GM19455 (cell line): ENCODE results near the gene PNLIPRP3.
A peak's percentile ranks its signal among the peaks of the same experiment; 100 is the strongest.

ENCODE experiments used
- ATAC-seq: cut with Tn5 transposase; IDR thresholded peaks from one replicate; pipeline ENCODE4 v1.9.1; 2021; ENCODE audit not compliant: unreplicated experiment

The PNLIPRP3 gene

DNA sequence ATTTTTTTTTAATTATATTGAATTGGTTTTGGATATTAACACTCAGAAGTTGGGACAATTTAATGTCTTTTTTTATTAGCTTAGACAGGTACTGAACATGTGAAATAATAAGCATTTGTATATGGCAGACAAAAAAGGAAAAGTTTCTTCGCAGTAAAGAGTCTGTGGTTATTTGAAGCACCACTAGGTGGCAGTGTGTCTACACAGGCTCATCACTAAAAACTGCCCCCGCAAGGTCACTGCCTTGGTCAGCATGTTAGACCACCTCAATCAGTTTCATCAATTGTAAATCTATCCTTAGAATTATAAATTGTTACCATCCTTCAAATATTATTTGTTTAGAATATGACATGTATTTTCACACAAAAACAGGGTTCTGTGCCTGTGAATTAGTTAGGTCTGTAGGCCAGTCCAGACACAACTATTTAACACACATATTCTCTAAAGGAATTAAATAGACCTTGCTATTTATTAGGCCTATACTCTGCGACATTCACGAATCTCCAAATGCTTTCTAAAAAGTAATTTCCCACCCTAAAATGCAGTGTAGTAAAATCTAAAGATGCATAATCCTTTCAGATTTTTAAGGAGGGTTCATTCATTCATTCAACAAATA lies 17.0 kb downstream of the PNLIPRP3 start:
- ATAC-seq, result peak; percentile 93

DNA sequence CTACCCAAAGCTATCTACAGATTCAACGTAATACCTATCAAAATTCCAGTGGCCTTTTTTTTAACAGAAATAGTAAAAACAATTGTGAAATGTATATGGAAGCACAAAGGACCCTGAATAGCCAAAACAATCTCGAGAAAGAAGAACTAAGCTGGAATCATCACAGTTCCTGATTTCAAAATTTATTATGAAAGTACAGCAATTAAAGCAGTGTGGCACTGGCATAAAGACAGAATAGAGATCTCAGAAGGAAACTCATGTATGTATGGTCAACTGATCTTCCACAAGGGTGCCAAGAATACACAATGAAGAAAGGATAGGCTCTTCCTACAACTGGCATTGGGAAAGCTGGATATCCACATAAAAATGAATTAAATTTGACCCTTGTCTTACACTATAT lies 23.2 kb downstream of the PNLIPRP3 start:
- no peak for ATAC-seq

DNA sequence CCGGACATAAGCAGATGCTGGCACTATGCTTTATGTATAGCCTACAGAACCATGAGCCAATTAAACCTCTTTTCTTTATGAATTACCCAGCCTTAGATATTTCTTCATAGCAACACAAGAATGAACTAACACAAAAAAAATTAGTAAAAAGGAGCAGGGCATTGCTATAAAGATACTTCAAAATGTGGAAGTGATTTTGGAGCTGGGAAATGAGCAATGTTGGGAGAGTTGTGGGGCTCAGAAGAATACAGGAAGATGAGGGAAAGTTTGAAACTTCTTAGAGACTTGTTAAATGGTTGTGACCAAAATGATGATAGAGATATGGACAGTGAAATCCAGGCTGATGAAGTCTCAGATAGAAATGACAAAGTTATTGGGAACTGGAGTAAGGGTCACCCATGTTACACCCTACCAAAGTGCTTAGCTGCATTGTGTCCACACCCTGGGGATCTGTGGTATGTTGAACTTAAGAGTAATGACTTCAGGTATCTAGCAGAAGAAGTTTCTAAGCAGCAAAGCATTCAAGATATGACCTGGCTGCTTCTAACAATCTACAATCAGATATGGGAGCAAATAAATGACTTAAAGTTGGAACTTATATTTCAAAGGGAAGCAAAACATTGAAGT lies 24.2 kb downstream of the PNLIPRP3 start:
- ATAC-seq, result no peak

DNA sequence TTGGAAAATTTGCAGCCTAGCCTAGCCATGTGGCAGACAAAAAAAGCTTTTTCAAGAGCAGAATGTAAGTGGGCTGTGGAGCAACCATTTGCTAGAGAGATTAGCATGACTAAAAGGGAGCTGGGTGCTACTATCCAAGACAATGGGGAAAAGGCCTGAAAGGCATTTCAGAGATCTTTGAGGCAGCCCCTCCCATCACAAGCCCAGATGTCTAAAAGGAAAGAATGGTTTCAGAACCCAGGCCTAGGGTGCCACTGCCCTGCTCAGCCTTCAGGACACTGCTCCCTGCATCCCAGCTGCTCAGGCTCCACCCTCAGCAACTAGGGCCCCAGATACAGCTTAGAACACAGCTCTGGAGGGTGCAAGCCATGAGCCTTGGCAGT lies 24.7 kb downstream of the PNLIPRP3 start:
- no peak for ATAC-seq

DNA sequence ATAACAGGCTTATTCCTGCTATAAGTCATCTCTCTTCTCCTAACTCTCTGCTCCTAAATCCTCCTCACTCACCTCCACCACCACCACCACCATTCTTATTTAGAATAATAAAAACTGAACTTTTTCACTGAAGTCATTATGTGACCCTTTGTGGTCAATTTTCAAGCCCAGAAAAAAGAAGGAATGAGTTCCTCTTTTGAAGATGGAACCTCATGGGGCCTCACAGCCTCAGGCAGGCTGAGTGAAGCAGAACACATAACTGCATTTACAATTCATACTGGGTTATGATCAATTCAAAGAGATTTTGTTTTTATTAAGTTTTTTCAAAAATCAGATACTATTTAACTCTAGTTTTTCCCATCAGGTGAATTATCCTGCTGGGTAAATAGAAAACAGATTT lies 29.8 kb downstream of the PNLIPRP3 start:
- no peak for ATAC-seq

DNA sequence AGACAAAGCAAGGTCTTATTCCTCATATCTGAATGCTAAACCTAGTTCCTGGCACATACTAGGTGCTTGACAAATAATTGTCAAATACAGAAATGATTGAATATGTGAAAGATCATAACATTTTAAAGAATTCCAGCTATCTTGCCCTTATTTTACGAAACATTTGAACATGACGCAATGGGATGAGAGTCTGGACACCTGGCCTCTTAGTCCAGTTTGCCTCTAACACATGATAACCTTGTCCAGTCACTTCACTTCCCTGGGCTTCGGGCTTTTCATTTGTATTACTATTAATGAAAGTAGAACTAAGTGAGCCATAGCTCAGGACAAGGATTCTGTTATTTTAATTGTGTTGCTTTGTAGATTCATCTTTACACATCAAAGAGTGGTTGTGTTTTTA lies 32.6 kb downstream of the PNLIPRP3 start:
- ATAC-seq, result no peak

DNA sequence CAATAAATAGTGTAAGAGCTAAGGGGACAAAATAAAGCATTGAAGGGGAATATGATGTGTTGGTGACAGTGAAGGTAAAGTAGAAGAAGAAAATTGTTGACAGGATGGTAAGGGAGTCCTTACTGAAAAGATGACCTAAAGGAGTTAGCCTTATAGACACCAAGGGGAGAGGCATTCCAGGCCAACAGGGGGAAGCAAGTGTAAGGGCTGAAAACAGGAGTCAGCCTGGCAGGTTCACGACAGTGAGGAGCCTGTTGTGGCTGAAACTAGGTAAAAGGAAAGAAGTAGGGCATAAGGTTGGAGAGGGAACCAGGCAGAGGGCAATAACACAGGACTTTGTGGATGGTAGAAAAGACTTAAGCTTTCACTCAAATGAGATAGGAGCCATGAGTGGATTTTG lies 34.0 kb downstream of the PNLIPRP3 start:
- ATAC-seq, result no peak

DNA sequence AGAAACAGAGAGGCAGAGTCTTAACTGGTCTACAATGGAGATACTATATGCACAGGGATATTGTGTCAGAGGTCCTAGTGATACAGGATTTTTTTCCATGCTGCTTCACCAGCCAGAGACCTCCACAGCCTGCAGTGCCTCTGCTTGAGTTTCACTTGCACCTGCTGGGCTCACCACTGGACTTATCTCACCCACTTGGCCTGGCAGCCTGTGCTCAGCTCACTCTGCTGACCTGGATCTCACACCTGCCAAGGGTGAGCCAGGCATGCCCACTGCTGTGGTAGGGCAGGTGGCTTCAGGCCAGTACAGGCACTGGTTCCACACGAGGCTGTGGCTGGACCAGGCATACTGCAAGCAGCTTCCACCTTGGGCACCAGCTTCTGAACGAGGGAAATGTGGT lies 36.6 kb downstream of the PNLIPRP3 start:
- ATAC-seq, result no peak

DNA sequence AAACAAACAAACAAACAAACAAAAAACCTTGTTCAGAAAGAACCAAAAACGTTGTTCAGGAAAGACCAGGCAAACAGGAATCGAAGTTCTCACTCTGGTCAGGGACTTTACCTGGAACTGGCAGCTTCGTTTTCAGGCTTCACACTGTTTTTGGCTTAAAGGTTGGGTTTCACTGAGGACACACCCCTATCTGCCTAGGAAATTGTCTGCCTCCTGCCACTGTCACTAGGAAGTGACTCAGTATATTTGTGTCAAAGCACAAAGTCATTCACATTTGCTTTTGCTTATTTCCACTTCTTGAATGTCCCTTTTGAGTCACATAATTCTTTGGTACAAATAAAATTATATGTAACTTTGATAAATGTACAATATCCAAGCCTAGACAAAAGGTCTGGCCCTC lies 37.9 kb downstream of the PNLIPRP3 start:
- ATAC-seq, result no peak

DNA sequence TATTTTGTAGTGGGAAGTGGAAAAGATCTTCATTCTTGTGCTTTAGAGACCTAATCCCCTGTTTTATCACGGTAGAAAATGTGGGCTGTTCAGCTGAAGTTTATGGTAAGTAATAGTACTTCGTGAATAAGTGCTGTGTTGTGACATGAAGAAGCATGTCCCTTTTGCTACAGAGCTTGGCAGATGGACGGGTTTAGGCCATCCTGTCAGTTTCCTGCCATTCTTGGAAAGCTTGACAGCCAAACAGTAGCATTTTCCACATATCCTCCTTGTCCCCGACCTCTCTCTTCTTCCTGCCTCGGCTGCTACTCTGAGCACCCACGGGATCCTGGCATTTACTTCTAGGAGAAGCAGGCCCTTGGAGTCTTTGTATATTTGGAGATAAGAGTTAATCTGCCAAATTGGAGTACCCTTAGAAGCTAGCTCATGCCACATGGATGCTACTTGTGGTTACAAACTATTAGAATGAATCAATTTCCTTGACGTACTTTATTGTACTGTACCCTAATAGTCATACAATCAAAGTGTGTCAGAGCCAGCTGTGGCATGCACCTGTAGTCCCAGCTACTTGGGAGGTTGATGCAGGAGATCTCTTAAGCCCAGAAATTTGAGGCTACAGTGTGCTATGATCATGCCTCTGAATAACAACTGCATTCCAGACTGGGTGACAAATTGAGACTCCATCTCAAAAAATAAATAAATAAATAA lies 39.2 kb downstream of the PNLIPRP3 start:
- no peak for ATAC-seq

DNA sequence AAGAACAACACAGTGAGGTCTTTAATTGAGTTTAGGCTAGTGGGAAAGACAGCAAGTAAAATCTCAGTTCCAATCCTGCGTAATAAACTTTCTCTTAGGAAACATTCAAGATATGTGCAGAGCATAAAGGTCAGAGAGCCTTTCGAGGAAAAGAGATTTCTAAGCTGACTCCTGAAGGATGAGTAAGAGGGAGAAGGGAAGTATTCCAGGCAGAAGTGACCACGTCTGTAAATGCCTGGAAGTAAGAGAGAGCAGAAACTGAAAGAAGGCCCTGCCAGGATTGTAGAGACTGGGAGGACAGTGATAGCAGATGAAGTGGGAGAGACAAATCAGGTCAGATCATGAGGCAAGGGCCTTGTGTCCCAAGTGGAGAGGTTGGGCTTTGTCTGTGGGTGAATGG lies 41.8 kb downstream of the PNLIPRP3 start:
- no peak for ATAC-seq

DNA sequence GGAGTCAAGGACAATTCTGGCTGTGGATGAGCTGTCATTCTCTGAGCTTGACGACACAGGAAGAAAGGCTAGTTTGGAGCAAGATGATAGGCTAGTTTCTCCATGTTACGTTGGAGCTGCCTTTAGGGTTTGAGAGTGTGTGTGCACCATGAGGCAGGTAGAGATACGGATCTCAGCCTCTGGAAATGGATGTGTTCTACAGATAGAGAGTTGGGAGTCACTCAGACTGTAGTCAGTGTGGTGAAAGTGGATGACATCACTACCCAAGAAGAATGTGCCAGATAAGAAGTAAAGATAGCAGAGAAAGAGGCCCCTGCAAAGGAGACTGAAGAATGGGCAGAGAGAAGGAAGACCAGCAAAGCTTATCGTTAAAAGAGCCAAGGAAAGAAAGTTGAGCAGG lies 42.4 kb downstream of the PNLIPRP3 start:
- no peak for ATAC-seq

DNA sequence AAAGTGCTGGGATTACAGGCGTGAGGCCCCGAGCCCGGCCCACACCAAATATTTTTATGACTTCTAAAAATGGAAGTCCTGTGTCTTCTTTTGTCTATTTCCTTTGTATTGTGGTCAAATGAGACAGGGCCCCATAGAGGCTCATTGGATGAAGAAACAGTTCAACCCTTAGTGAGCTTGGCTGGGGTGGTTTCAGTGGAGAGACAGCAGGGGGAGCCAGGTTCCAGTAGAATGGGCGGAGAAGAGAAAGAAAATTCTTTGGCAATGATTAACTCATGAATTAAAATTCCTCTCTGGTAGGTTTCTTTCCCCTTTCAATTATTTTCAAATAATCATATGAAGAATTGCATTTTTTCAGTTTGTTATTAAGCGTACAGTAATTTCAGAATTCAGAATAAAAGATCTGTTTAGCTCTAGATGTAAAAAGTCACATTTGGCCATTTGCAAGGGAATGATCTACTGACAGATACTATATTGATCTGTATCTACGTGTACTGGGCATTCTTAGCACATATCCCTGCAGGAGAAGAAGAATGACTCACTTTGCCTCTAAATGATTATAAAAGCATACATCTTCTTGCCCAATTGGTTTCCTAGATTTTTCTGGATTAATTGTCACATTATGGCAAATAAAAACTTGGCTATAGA lies 43.2 kb downstream of the PNLIPRP3 start:
- ATAC-seq, result no peak

DNA sequence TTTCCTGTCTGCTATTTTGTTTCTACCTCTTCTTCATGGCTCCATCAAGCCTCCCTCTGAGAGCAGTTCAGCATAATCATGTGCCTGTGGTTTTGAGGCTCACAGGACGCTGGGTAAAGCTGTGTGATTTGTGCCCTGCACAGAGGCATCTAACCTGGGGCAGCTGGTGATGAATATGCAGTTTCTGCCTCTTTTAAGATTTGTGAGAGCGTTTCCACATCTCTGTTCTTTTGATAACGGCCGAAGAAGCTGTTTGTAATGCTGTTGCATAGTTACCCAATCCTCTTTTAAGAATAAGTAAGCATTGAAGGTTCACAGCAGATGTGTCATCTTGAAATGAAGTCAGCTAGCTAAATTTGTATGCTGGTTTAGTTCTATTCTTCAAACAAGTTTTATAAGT lies 45.2 kb downstream of the PNLIPRP3 start:
- no peak for ATAC-seq

DNA sequence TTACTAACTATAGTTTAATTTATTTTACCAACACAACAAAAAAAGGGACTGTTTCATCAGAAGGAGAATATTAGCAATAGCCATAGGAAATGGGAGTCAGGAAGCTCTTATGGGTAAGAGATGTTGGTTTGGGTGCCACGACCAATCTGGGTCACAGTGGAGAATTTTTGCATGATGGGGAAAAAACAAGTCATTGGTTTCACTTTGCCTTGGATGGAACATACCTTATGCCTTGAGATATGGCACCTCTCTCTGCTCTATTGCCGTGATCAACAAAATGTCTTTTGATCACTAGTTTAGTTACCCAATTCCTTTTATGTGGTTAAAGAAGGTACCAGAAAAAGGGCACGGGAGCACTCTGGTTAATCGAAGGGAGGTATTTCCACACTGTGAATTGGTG lies 48.2 kb downstream of the PNLIPRP3 start:
- ATAC-seq, result no peak

DNA sequence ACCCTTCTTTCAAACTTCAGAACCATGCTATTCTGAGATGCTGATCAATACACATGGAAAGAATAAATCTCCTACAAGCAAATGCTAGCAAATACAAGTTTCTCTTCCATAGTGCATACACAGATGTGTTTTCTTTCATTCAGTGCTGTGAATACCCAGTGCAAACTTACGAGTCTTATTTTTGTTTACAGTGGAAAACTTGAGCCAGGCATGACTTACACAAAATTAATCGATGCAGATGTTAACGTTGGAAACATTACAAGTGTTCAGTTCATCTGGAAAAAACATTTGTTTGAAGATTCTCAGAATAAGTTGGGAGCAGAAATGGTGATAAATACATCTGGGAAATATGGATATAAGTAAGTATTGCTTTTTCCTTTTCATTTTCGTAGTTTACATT lies 48.8 kb downstream of the PNLIPRP3 start:
- ATAC-seq, result no peak

DNA sequence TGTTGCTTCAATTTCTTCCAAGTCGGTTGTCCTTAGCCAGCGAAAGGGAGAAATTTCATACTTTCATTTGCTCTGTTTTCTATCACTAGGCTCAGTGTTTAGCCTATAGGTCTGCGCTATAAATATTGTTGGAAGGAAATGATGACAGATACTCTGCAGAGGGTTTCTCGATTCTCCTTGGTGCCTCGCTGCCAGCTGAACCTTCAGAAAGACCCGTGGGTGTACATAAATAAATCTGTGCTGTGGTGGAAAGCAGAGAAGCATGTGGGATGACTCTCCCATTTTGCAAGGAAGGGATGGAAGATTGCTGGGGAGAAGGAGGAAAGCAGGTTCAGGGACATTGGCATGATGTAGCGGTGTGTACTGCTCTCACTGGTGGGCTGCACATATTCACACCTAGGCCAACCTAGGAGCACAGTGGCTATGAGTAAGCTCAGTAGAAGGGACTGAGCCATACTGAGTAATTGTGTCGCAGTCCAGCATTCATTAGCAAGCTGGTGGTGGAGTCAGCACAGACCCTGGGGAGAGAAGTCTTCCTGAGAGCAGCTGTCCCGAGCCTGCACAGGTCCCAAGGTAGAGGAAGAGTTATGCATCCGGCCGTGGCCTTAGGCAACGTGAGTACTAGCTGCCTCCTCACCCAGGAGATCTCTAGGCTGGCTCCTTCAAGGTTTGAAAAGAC lies 50.5 kb downstream of the PNLIPRP3 start:
- no peak for ATAC-seq

DNA sequence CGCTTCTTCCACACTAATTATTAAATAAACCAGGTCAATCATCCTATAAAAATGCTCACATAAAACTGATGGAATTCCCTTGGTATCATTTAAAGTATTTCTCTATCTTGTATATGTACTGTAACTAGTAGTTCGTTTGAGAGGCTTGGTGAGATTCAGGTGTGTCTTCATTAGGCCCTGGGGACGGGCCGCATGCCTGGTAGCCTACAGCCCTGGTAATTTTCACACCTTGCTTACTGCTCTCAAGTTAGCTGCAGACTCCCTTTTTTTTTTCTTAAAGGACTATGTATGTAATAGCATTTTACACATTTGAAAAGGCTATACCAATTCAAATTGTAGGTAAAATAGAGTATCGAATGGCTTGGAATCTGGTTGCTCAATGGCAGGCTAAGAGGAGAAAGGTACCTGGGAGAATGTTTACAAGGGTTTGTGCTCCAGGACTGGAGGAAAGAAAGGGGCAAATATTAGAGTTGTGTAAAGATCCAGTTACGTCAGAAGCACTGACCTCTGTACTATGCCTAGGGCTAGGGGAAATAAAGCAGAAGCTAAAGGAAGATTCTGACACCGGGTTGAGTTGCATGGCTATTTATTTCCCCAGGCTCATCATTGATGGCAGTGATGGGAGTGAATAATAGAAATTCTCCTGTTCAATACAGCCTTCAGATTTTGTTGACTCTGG lies 59.3 kb downstream of the PNLIPRP3 start:
- no peak for ATAC-seq

DNA sequence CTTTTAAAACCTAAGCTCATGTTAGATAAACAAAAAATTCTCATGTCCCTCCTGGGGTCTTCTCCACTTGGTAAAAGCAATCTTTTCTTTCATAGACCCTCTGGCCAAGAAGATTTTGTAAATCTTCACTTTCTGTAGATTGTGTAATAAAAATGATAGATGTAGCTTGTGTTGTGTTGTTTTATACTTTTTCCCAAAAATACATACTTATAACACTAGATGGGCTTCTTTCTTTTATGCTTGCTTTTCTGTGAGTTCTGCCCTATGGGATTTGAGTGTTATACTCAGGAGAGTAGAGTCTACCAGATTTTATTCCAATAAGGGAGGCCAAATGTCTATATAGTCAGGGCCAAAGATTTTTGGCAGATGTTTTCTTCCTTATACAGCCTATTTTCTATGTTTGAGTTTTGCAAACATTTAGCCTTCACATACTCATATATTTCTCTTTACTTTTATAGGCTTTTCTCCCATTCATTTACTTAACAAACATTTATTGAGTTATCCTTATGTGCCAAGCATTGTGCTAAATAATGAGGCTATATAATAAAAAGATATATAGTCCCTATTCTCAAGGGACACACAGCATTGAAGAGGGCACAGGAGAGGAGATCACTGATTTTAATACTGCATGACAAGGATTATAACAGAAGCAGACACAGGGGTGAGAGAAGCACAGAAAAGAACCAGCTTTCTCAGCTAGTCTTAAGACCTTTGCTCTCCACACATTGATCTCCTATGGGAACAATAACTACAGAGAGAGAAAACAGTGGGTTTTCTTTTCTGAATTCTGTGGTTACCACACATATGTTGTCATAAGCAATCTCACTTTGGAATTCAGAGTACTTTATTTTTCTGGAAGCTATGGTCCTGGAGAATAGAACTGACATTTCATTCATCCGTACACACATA lies 60.1 kb downstream of the PNLIPRP3 start:
- no peak for ATAC-seq

DNA sequence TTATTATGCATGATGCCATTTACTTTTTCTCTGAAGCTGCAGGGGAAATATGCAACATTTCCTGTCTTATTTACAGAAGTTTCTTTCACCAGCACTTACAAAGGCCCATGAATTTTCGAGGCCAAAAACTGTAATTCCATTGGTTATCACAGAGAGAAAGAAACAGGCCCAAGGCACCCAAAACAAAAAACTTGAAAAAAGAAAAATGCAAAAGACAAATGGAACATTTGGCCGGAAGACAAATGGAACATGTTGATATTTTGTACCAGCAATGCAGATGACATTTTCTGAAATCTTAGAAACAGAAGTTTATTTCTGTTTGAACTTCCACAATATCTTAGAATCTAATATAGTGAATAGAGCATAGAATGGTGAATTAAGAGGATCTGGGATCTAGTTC lies 61.8 kb downstream of the PNLIPRP3 start:
- no peak for ATAC-seq
